ENCODE data around the gene SLC22A4. TPM values are rescaled to one million over a fixed set of nuclear protein-coding genes. Genes with fewer than 3 reads are reported as not detected.

The SLC22A4 gene
- total and polyA plus RNA-seq, 2 experiments from 2014 or later: 0.27 to 0.32 TPM

GRCh38 chr5:132281856-132282614, 12.2 kb upstream of the SLC22A4 start:
- H3K4me3 ChIP-seq: no peak overlapping the region
- peaks cover 8% of the 10 kb centered on the region for H3K4me1 ChIP-seq (ENCODE audit: low read depth)
- no peaks in the 10 kb centered on the region for H3K27me3 ChIP-seq
- no peak overlapping the region for H3K27ac ChIP-seq
- TF ChIP-seq CTCF (IDR thresholded peaks at IDR 0.05; ENCODE audit: low read depth, low read length): no peak
- DNase-seq (ENCODE audit: low read depth in 1 of 2, low spot score in 1 of 2): no peak
- no peaks in the 10 kb centered on the region for H3K36me3 ChIP-seq
- H3K9me3 ChIP-seq (ENCODE audit: low read depth): no peaks in the 10 kb centered on the region

- H3K4me1 ChIP-seq (ENCODE audit: low read depth): peaks cover under 1% of the 10 kb centered on the region
- H3K36me3 ChIP-seq: no peaks in the 10 kb centered on the region
- DNase-seq (ENCODE audit: low read depth in 1 of 2, low spot score in 1 of 2): peak; percentile 24 to 79
- H3K27me3 ChIP-seq: no peaks in the 10 kb centered on the region
- no peak overlapping the region for H3K4me3 ChIP-seq
- no peaks in the 10 kb centered on the region for H3K9me3 ChIP-seq (ENCODE audit: low read depth)
- TF ChIP-seq CTCF (IDR thresholded peaks at IDR 0.05; ENCODE audit: low read depth, low read length): peak; percentile 62
- H3K27ac ChIP-seq: no peak overlapping the region
Measured at GRCh38 chr5:132283423-132284043, 10.7 kb upstream of the SLC22A4 start.

GRCh38 chr5:132289097-132289496, 5.1 kb upstream of the SLC22A4 start:
- peak in 1 of 2 donors; percentile 57 for DNase-seq (ENCODE audit: low read depth in 1 of 2, low spot score in 1 of 2)
- peaks cover 6% of the 10 kb centered on the region for H3K4me1 ChIP-seq (ENCODE audit: low read depth)
- H3K36me3 ChIP-seq: no peaks in the 10 kb centered on the region
- no peaks in the 10 kb centered on the region for H3K9me3 ChIP-seq (ENCODE audit: low read depth)
- H3K4me3 ChIP-seq: no peak overlapping the region
- TF ChIP-seq CTCF (IDR thresholded peaks at IDR 0.05; ENCODE audit: low read depth, low read length): no peak
- H3K27ac ChIP-seq: no peak overlapping the region
- H3K27me3 ChIP-seq: no peaks in the 10 kb centered on the region

GRCh38 chr5:132291026-132291425, 3.2 kb upstream of the SLC22A4 start:
- Histone ChIP-seq H3K4me1 (ENCODE audit: low read depth) (peaks cover 6% of the 10 kb centered on the region), H3K36me3 (no peaks in the 10 kb centered on the region), H3K4me3 (no peak overlapping the region), H3K9me3 (ENCODE audit: low read depth) (no peaks in the 10 kb centered on the region), H3K27ac (no peak overlapping the region), H3K27me3 (peaks cover 15% of the 10 kb centered on the region)
- DNase-seq (ENCODE audit: low read depth in 1 of 2, low spot score in 1 of 2): no peak
- TF ChIP-seq CTCF (IDR thresholded peaks at IDR 0.05; ENCODE audit: low read depth, low read length): no peak

GRCh38 chr5:132293066-132293991, 865 bp upstream of the SLC22A4 start:
- peak; percentile 90 to 97 for DNase-seq (ENCODE audit: low read depth in 1 of 2, low spot score in 1 of 2)
- peak overlapping the region; percentile 90 for H3K27ac ChIP-seq
- no peaks in the 10 kb centered on the region for H3K9me3 ChIP-seq (ENCODE audit: low read depth)
- TF ChIP-seq CTCF (IDR thresholded peaks at IDR 0.05; ENCODE audit: low read depth, low read length): peak; percentile 20
- peaks cover 6% of the 10 kb centered on the region for H3K4me1 ChIP-seq (ENCODE audit: low read depth)
- no peaks in the 10 kb centered on the region for H3K36me3 ChIP-seq
- peak overlapping the region; percentile 34 for H3K4me3 ChIP-seq
- peaks cover 20% of the 10 kb centered on the region for H3K27me3 ChIP-seq
